ENCODE results near the gene SPOCK1.

The SPOCK1 gene

GRCh38 chr5:137352095-137352494 is 147.0 kb downstream of the SPOCK1 start:
- DNase-seq (ENCODE audit: extremely low spot score), result no peak
- POLR2A ChIA-PET, result interaction anchor here (0.7 kb wide), 1 partner anchor 284 kb away, joined by 3 read pairs; no protein-coding TSS in a partner anchor
- TF ChIP-seq ELF4 (IDR thresholded peaks at IDR 0.05), result no peak
- TF ChIP-seq LEF1 (IDR thresholded peaks at IDR 0.05; ENCODE audit: borderline replicate concordance), result no peak
- TF ChIP-seq HDGF (IDR thresholded peaks at IDR 0.05; ENCODE audit: borderline replicate concordance), result no peak
- TF ChIP-seq SP1 (IDR thresholded peaks at IDR 0.05), result no peak
- TF ChIP-seq PKNOX1 (IDR thresholded peaks at IDR 0.05), result no peak
- no peak for TF ChIP-seq FOXK2 (IDR thresholded peaks at IDR 0.05)
- no peak for TF ChIP-seq L3MBTL2 (conservative IDR thresholded peaks at IDR 0.05)
- TF ChIP-seq TARDBP (IDR thresholded peaks at IDR 0.05), result no peak
- TF ChIP-seq ZNF384 (IDR thresholded peaks at IDR 0.05), result no peak
- TF ChIP-seq CTBP1 (IDR thresholded peaks at IDR 0.05; ENCODE audit: borderline replicate concordance), result no peak
- TF ChIP-seq SUZ12 (IDR thresholded peaks at IDR 0.05), result no peak
- TF ChIP-seq ARNT (IDR thresholded peaks at IDR 0.05), result no peak
- TF ChIP-seq FOXM1 (IDR thresholded peaks at IDR 0.05; ENCODE audit: borderline replicate concordance), result no peak
- no peak for TF ChIP-seq NFRKB (IDR thresholded peaks at IDR 0.05)
- no peak for TF ChIP-seq FOXA1 (IDR thresholded peaks at IDR 0.05)
- TF ChIP-seq BHLHE40 (IDR thresholded peaks at IDR 0.05; ENCODE audit: borderline replicate concordance), result no peak
- CTCF ChIA-PET, result interaction anchor here (0.6 kb wide), 1 partner anchor 291 kb away, joined by 5 read pairs; no protein-coding TSS in a partner anchor

GRCh38 chr5:137350791-137351190 is 148.3 kb downstream of the SPOCK1 start:
- POLR2A ChIA-PET, result no interaction called here
- no peak for TF ChIP-seq ELF4 (IDR thresholded peaks at IDR 0.05)
- TF ChIP-seq L3MBTL2 (conservative IDR thresholded peaks at IDR 0.05), result no peak
- no peak for TF ChIP-seq FOXM1 (IDR thresholded peaks at IDR 0.05; ENCODE audit: borderline replicate concordance)
- no peak for TF ChIP-seq SP1 (IDR thresholded peaks at IDR 0.05)
- no peak for TF ChIP-seq HDGF (IDR thresholded peaks at IDR 0.05; ENCODE audit: borderline replicate concordance)
- no peak for TF ChIP-seq BHLHE40 (IDR thresholded peaks at IDR 0.05; ENCODE audit: borderline replicate concordance)
- no peak for TF ChIP-seq PKNOX1 (IDR thresholded peaks at IDR 0.05)
- no peak for TF ChIP-seq TARDBP (IDR thresholded peaks at IDR 0.05)
- TF ChIP-seq FOXA1 (IDR thresholded peaks at IDR 0.05), result no peak
- no peak for TF ChIP-seq FOXK2 (IDR thresholded peaks at IDR 0.05)
- TF ChIP-seq ZNF384 (IDR thresholded peaks at IDR 0.05), result no peak
- no peak for TF ChIP-seq SUZ12 (IDR thresholded peaks at IDR 0.05)
- TF ChIP-seq ARNT (IDR thresholded peaks at IDR 0.05), result no peak
- no peak for TF ChIP-seq LEF1 (IDR thresholded peaks at IDR 0.05; ENCODE audit: borderline replicate concordance)
- no peak for TF ChIP-seq CTBP1 (IDR thresholded peaks at IDR 0.05; ENCODE audit: borderline replicate concordance)
- no peak for TF ChIP-seq NFRKB (IDR thresholded peaks at IDR 0.05)
- DNase-seq (ENCODE audit: extremely low spot score), result no peak
- CTCF ChIA-PET, result no interaction called here

- TF ChIP-seq LEF1 (IDR thresholded peaks at IDR 0.05; ENCODE audit: borderline replicate concordance) (no peak), TARDBP (IDR thresholded peaks at IDR 0.05) (no peak), HDGF (IDR thresholded peaks at IDR 0.05; ENCODE audit: borderline replicate concordance) (no peak), FOXA1 (IDR thresholded peaks at IDR 0.05) (no peak), PKNOX1 (IDR thresholded peaks at IDR 0.05) (no peak), FOXK2 (IDR thresholded peaks at IDR 0.05) (no peak), SUZ12 (IDR thresholded peaks at IDR 0.05) (no peak), CTBP1 (IDR thresholded peaks at IDR 0.05; ENCODE audit: borderline replicate concordance) (no peak), ZNF384 (IDR thresholded peaks at IDR 0.05) (no peak), ARNT (IDR thresholded peaks at IDR 0.05) (no peak), BHLHE40 (IDR thresholded peaks at IDR 0.05; ENCODE audit: borderline replicate concordance) (no peak), FOXM1 (IDR thresholded peaks at IDR 0.05; ENCODE audit: borderline replicate concordance) (no peak), NFRKB (IDR thresholded peaks at IDR 0.05) (no peak), L3MBTL2 (conservative IDR thresholded peaks at IDR 0.05) (no peak), SP1 (IDR thresholded peaks at IDR 0.05) (no peak), ELF4 (IDR thresholded peaks at IDR 0.05) (no peak)
- POLR2A ChIA-PET, result no interaction called here
- DNase-seq (ENCODE audit: extremely low spot score), result no peak
- CTCF ChIA-PET, result no interaction called here
Measured at GRCh38 chr5:137348759-137349158, 150.4 kb downstream of the SPOCK1 start.

GRCh38 chr5:137347865-137348264 is 151.3 kb downstream of the SPOCK1 start:
- no peak for TF ChIP-seq BHLHE40 (IDR thresholded peaks at IDR 0.05; ENCODE audit: borderline replicate concordance)
- no peak for TF ChIP-seq SUZ12 (IDR thresholded peaks at IDR 0.05)
- TF ChIP-seq LEF1 (IDR thresholded peaks at IDR 0.05; ENCODE audit: borderline replicate concordance), result no peak
- TF ChIP-seq L3MBTL2 (conservative IDR thresholded peaks at IDR 0.05), result no peak
- no peak for TF ChIP-seq FOXA1 (IDR thresholded peaks at IDR 0.05)
- no peak for TF ChIP-seq ELF4 (IDR thresholded peaks at IDR 0.05)
- no peak for TF ChIP-seq HDGF (IDR thresholded peaks at IDR 0.05; ENCODE audit: borderline replicate concordance)
- TF ChIP-seq ARNT (IDR thresholded peaks at IDR 0.05), result no peak
- TF ChIP-seq FOXK2 (IDR thresholded peaks at IDR 0.05), result no peak
- no peak for TF ChIP-seq PKNOX1 (IDR thresholded peaks at IDR 0.05)
- no peak for TF ChIP-seq TARDBP (IDR thresholded peaks at IDR 0.05)
- no peak for TF ChIP-seq ZNF384 (IDR thresholded peaks at IDR 0.05)
- TF ChIP-seq CTBP1 (IDR thresholded peaks at IDR 0.05; ENCODE audit: borderline replicate concordance), result no peak
- no peak for TF ChIP-seq FOXM1 (IDR thresholded peaks at IDR 0.05; ENCODE audit: borderline replicate concordance)
- no peak for TF ChIP-seq SP1 (IDR thresholded peaks at IDR 0.05)
- TF ChIP-seq NFRKB (IDR thresholded peaks at IDR 0.05), result no peak
- POLR2A ChIA-PET, result no interaction called here
- no peak for DNase-seq (ENCODE audit: extremely low spot score)
- CTCF ChIA-PET, result no interaction called here

- DNase-seq (ENCODE audit: extremely low spot score), result no peak
- ChIA-PET CTCF (interaction anchor here (0.5 to 1.5 kb wide), 4 partner anchors 16 to 366 kb away, joined by 3 read pairs; no protein-coding TSS in a partner anchor), POLR2A (no interaction called here)
- TF ChIP-seq L3MBTL2 (conservative IDR thresholded peaks at IDR 0.05) (no peak), ZNF384 (IDR thresholded peaks at IDR 0.05) (no peak), TARDBP (IDR thresholded peaks at IDR 0.05) (no peak), PKNOX1 (IDR thresholded peaks at IDR 0.05) (no peak), SUZ12 (IDR thresholded peaks at IDR 0.05) (no peak), BHLHE40 (IDR thresholded peaks at IDR 0.05; ENCODE audit: borderline replicate concordance) (no peak), FOXK2 (IDR thresholded peaks at IDR 0.05) (no peak), FOXM1 (IDR thresholded peaks at IDR 0.05; ENCODE audit: borderline replicate concordance) (no peak), ELF4 (IDR thresholded peaks at IDR 0.05) (no peak), FOXA1 (IDR thresholded peaks at IDR 0.05) (no peak), HDGF (IDR thresholded peaks at IDR 0.05; ENCODE audit: borderline replicate concordance) (no peak), ARNT (IDR thresholded peaks at IDR 0.05) (no peak), NFRKB (IDR thresholded peaks at IDR 0.05) (no peak), CTBP1 (IDR thresholded peaks at IDR 0.05; ENCODE audit: borderline replicate concordance) (no peak), SP1 (IDR thresholded peaks at IDR 0.05) (no peak), LEF1 (IDR thresholded peaks at IDR 0.05; ENCODE audit: borderline replicate concordance) (no peak)
Measured at GRCh38 chr5:137346281-137346680, 152.8 kb downstream of the SPOCK1 start.

All from HEK293T (cell line).